ENCODE data around the gene FITM1. TPM values are rescaled to one million over a fixed set of nuclear protein-coding genes. Genes with fewer than 3 reads are reported as not detected.
A peak's percentile ranks its signal among the peaks of the same experiment; 100 is the strongest.

Gene FITM1
- total RNA-seq, 1 experiment from 2014 or later = 0.89 TPM

DNA sequence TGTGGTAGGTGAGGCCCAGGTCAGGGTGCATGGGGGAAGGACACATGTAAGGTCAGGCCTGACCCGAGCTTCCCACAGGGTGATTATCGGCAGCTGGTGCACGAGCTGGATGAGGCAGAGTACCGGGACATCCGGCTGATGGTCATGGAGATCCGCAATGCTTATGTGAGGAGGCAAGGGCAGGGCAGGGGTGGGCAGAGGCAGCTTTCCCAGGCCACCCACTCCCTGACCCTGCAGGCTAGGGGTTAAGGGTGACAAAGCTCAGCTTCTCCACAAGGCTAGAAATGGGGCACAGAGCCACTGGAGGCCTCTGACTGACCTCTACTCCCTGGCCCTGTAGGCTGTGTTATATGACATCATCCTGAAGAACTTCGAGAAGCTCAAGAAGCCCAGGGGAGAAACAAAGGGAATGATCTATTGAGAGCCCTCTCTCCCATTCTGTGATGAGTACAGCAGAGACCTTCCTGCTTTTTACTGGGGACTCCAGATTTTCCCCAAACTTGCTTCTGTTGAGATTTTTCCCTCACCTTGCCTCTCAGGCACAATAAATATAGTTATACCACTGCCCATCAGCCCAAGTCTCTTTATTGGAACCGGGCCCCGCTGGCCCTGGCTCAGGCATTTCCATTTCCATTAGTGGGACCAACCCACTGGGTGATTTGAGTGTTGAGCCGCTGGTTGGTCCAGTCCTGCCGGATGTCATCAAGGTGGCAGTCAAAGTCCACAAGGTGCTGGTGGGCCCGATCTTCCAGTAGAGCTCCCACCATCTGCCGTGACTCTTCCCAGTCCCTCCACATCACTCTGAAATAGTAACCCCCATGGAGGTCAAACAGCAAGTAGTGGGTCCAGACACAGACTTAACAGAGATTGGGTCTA lies 8.2 kb downstream of the FITM1 start:
- Histone ChIP-seq H3K27me3 (ENCODE audit: low read length) (no peaks in the 10 kb centered on the region), H4K20me1 (ENCODE audit: insufficient read depth, low read depth, low read length) (no peaks in the 10 kb centered on the region), H2AFZ (ENCODE audit: low read length) (no peak overlapping the region), H3K4me1 (ENCODE audit: low read length) (peaks cover 60% of the 10 kb centered on the region), H3K79me2 (ENCODE audit: low read length) (peaks cover 51% of the 10 kb centered on the region), H3K4me2 (ENCODE audit: low read depth, low read length, poor library complexity, severe bottlenecking) (peak overlapping the region; percentile 87), H3K9me2 (replicated peaks; ENCODE audit: insufficient read depth, low read length) (no peaks in the 10 kb centered on the region), H3K9ac (ENCODE audit: low read length) (peak overlapping the region; percentile 94), H3K36me3 (ENCODE audit: insufficient read depth, low read length) (peaks cover 23% of the 10 kb centered on the region), H3K27ac (ENCODE audit: low read length) (no peak overlapping the region), H3K9me3 (ENCODE audit: low read length) (no peaks in the 10 kb centered on the region), H3K4me3 (ENCODE audit: low read length) (no peak overlapping the region; the same call in 1 of the 2 replicates)
- DNase-seq = no peak

- H4K20me1 ChIP-seq (ENCODE audit: insufficient read depth, low read depth, low read length) = no peaks in the 10 kb centered on the region
- DNase-seq = peak; percentile 62
- no peaks in the 10 kb centered on the region for H3K27me3 ChIP-seq (ENCODE audit: low read length)
- peak overlapping the region; percentile 76 for H3K4me2 ChIP-seq (ENCODE audit: low read depth, low read length, poor library complexity, severe bottlenecking)
- H3K9me3 ChIP-seq (ENCODE audit: low read length) = no peaks in the 10 kb centered on the region
- H3K9ac ChIP-seq (ENCODE audit: low read length) = peak overlapping the region; percentile 94
- H3K27ac ChIP-seq (ENCODE audit: low read length) = peak overlapping the region; percentile 52
- peaks cover 67% of the 10 kb centered on the region for H3K4me1 ChIP-seq (ENCODE audit: low read length)
- H3K79me2 ChIP-seq (ENCODE audit: low read length) = peaks cover 59% of the 10 kb centered on the region
- H3K36me3 ChIP-seq (ENCODE audit: insufficient read depth, low read length) = peaks cover 24% of the 10 kb centered on the region
- H2AFZ ChIP-seq (ENCODE audit: low read length) = no peak overlapping the region
- no peaks in the 10 kb centered on the region for H3K9me2 ChIP-seq (replicated peaks; ENCODE audit: insufficient read depth, low read length)
- peak overlapping the region; percentile 83 for H3K4me3 ChIP-seq (ENCODE audit: low read length)
Observed at GRCh38 chr14:24139272-24139934, 8.9 kb downstream of the FITM1 start.

DNA sequence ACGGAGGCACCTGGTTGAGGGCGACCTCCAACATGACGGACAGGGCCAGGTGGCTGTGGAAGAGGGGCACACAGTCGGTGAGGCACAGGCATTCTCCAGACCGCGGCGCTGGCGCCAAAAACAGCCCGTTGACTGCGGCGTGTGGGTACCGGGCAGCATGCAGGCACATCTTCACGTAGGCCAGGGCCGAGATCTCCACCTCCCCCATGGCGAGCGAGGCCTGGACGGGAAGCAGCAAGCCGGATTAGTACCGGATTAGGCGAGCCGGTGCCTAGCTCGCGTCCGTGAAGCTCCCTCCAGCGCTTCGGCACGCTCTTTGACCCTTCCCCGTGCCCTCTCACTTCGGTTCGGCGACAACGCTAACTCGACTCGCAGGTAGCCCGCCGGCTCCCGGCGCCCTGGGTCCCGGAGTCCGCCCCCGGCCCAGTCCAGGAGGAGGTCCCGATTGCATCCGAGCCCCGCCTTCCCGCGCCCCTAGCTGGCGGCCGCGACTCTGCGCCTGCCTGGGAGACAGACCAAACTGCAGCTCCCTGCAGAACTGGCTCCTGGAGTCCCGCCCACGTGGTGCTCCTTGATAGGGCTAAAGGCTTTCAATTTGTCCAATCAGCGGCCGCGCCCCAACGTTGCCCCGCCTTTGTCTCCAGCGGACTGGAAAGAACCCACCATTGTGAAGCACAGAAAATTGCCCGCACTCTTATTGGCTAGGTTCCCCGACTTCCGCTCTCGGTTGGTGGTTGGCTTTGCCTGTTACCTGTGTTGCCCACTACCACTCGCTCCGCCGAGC lies 10.8 kb downstream of the FITM1 start, which contains the start of gene EMC9:
TSS of gene EMC9 (minus strand) at position 495 of the 784 bp plus-strand sequence. CDS start at position 208, 287 bp downstream.
- peak within 1 kb of the TSS; percentile 32; the same call in 1 of the 2 replicates for H2AFZ ChIP-seq (ENCODE audit: low read length)
- H3K4me1 ChIP-seq (ENCODE audit: low read length) = peaks cover 73% of the 10 kb centered on the region
- H3K4me3 ChIP-seq (ENCODE audit: low read length) = peak within 1 kb of the TSS; percentile 83
- peak within 1 kb of the TSS; percentile 94 for H3K9ac ChIP-seq (ENCODE audit: low read length)
- H3K79me2 ChIP-seq (ENCODE audit: low read length) = peaks cover 75% of the 10 kb centered on the region
- peak; percentile 100 for DNase-seq
- peak within 1 kb of the TSS; percentile 82 for H3K4me2 ChIP-seq (ENCODE audit: low read depth, low read length, poor library complexity, severe bottlenecking)
- no peaks in the 10 kb centered on the region for H3K9me3 ChIP-seq (ENCODE audit: low read length)
- H4K20me1 ChIP-seq (ENCODE audit: insufficient read depth, low read depth, low read length) = no peaks in the 10 kb centered on the region
- peaks cover 30% of the 10 kb centered on the region for H3K36me3 ChIP-seq (ENCODE audit: insufficient read depth, low read length)
- H3K27ac ChIP-seq (ENCODE audit: low read length) = peak within 1 kb of the TSS; percentile 81
- no peaks in the 10 kb centered on the region for H3K27me3 ChIP-seq (ENCODE audit: low read length)
- H3K9me2 ChIP-seq (replicated peaks; ENCODE audit: insufficient read depth, low read length) = no peaks in the 10 kb centered on the region

GRCh38 chr14:24143511-24143910 lies 13.1 kb downstream of the FITM1 start:
- Histone ChIP-seq H3K27ac (ENCODE audit: low read length) (peak overlapping the region; percentile 2; the same call in 1 of the 2 replicates), H3K9ac (ENCODE audit: low read length) (no peak overlapping the region), H3K9me3 (ENCODE audit: low read length) (no peaks in the 10 kb centered on the region), H3K9me2 (replicated peaks; ENCODE audit: insufficient read depth, low read length) (no peaks in the 10 kb centered on the region), H3K4me1 (ENCODE audit: low read length) (peaks cover 59% of the 10 kb centered on the region), H3K79me2 (ENCODE audit: low read length) (peaks cover 66% of the 10 kb centered on the region), H4K20me1 (ENCODE audit: insufficient read depth, low read depth, low read length) (peaks cover 9% of the 10 kb centered on the region), H2AFZ (ENCODE audit: low read length) (no peak overlapping the region), H3K4me3 (ENCODE audit: low read length) (no peak overlapping the region), H3K4me2 (ENCODE audit: low read depth, low read length, poor library complexity, severe bottlenecking) (no peak overlapping the region), H3K27me3 (ENCODE audit: low read length) (no peaks in the 10 kb centered on the region), H3K36me3 (ENCODE audit: insufficient read depth, low read length) (peaks cover 21% of the 10 kb centered on the region)
- DNase-seq = no peak

- H3K4me1 ChIP-seq (ENCODE audit: low read length) = peaks cover 58% of the 10 kb centered on the region
- peak overlapping the region; percentile 99; the same call in 1 of the 2 replicates for H3K9ac ChIP-seq (ENCODE audit: low read length)
Observed at GRCh38 chr14:24144451-24144850, 14.0 kb downstream of the FITM1 start.

GRCh38 chr14:24145219-24145618 lies 14.8 kb downstream of the FITM1 start:
- H3K36me3 ChIP-seq (ENCODE audit: insufficient read depth, low read length) = peaks cover 20% of the 10 kb centered on the region
- peaks cover 54% of the 10 kb centered on the region for H3K4me1 ChIP-seq (ENCODE audit: low read length)
- H3K27ac ChIP-seq (ENCODE audit: low read length) = peak overlapping the region; percentile 82
- peaks cover 67% of the 10 kb centered on the region for H3K79me2 ChIP-seq (ENCODE audit: low read length)
- DNase-seq = no peak
- H3K9me2 ChIP-seq (replicated peaks; ENCODE audit: insufficient read depth, low read length) = no peaks in the 10 kb centered on the region
- peak overlapping the region; percentile 98 for H3K4me3 ChIP-seq (ENCODE audit: low read length)
- H3K9ac ChIP-seq (ENCODE audit: low read length) = peak overlapping the region; percentile 99
- no peaks in the 10 kb centered on the region for H3K9me3 ChIP-seq (ENCODE audit: low read length)
- no peaks in the 10 kb centered on the region for H3K27me3 ChIP-seq (ENCODE audit: low read length)
- peak overlapping the region; percentile 89 for H3K4me2 ChIP-seq (ENCODE audit: low read depth, low read length, poor library complexity, severe bottlenecking)
- no peak overlapping the region for H2AFZ ChIP-seq (ENCODE audit: low read length)
- H4K20me1 ChIP-seq (ENCODE audit: insufficient read depth, low read depth, low read length) = peaks cover 12% of the 10 kb centered on the region

More at GRCh38 chr14:24144451-24144850, 14.0 kb downstream of the FITM1 start:
- H3K27ac ChIP-seq (ENCODE audit: low read length) = no peak overlapping the region
- no peaks in the 10 kb centered on the region for H3K27me3 ChIP-seq (ENCODE audit: low read length)
- H3K9me3 ChIP-seq (ENCODE audit: low read length) = no peaks in the 10 kb centered on the region
- H3K79me2 ChIP-seq (ENCODE audit: low read length) = peaks cover 66% of the 10 kb centered on the region
- peaks cover 12% of the 10 kb centered on the region for H4K20me1 ChIP-seq (ENCODE audit: insufficient read depth, low read depth, low read length)
- no peaks in the 10 kb centered on the region for H3K9me2 ChIP-seq (replicated peaks; ENCODE audit: insufficient read depth, low read length)
- peak overlapping the region; percentile 89 for H3K4me2 ChIP-seq (ENCODE audit: low read depth, low read length, poor library complexity, severe bottlenecking)
- peaks cover 16% of the 10 kb centered on the region for H3K36me3 ChIP-seq (ENCODE audit: insufficient read depth, low read length)
- no peak overlapping the region; the same call in 1 of the 2 replicates for H3K4me3 ChIP-seq (ENCODE audit: low read length)
- no peak overlapping the region for H2AFZ ChIP-seq (ENCODE audit: low read length)
- DNase-seq = no peak

- no peaks in the 10 kb centered on the region for H3K9me2 ChIP-seq (replicated peaks; ENCODE audit: insufficient read depth, low read length)
- H3K27ac ChIP-seq (ENCODE audit: low read length) = peak overlapping the region; percentile 82
- DNase-seq = peak; percentile 73
- H3K9me3 ChIP-seq (ENCODE audit: low read length) = no peaks in the 10 kb centered on the region
- peaks cover 12% of the 10 kb centered on the region for H4K20me1 ChIP-seq (ENCODE audit: insufficient read depth, low read depth, low read length)
- peaks cover 54% of the 10 kb centered on the region for H3K4me1 ChIP-seq (ENCODE audit: low read length)
- H3K4me2 ChIP-seq (ENCODE audit: low read depth, low read length, poor library complexity, severe bottlenecking) = peak overlapping the region; percentile 89
- peak overlapping the region; percentile 34; the same call in 1 of the 2 replicates for H2AFZ ChIP-seq (ENCODE audit: low read length)
- H3K36me3 ChIP-seq (ENCODE audit: insufficient read depth, low read length) = peaks cover 26% of the 10 kb centered on the region
- H3K79me2 ChIP-seq (ENCODE audit: low read length) = peaks cover 67% of the 10 kb centered on the region
- H3K9ac ChIP-seq (ENCODE audit: low read length) = peak overlapping the region; percentile 99
- no peaks in the 10 kb centered on the region for H3K27me3 ChIP-seq (ENCODE audit: low read length)
- H3K4me3 ChIP-seq (ENCODE audit: low read length) = peak overlapping the region; percentile 98
Observed at GRCh38 chr14:24145690-24146452, 15.4 kb downstream of the FITM1 start.
